ENCODE data around the gene DNAJB13.

The DNAJB13 gene

DNA sequence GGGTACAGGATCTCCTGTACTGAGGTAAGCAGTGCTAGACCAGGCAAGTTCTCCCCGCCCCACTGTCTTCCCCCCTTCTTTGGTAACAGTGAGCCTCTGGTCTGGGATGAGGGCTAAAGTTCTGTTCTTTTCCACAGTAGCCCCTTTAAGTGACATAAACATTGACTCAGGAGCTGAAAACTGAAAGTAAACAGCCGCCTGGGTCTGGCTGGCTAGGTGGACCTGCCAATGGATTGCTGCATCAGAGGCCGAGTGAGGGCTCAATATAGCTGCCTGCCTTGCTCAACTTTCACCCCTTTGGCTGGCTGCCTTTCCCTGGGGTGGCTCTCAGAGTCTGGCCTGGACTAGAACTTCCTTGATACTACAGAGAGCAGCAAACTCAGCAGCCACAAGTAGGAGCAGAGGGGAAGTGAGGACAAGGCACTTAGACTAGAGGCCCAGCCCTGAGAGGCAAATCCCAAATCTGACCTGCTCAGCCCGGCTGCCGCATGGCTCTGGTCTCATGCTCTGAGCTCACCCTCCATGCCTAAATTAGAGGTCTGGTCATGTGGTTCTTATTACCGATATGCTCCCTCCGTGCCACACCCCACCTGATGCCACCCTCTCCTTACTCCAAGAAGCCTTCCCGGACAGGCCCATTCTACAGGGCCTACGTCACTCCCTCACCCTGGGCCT lies 67.6 kb downstream of the DNAJB13 start:
- DNase-seq = no peak

DNA sequence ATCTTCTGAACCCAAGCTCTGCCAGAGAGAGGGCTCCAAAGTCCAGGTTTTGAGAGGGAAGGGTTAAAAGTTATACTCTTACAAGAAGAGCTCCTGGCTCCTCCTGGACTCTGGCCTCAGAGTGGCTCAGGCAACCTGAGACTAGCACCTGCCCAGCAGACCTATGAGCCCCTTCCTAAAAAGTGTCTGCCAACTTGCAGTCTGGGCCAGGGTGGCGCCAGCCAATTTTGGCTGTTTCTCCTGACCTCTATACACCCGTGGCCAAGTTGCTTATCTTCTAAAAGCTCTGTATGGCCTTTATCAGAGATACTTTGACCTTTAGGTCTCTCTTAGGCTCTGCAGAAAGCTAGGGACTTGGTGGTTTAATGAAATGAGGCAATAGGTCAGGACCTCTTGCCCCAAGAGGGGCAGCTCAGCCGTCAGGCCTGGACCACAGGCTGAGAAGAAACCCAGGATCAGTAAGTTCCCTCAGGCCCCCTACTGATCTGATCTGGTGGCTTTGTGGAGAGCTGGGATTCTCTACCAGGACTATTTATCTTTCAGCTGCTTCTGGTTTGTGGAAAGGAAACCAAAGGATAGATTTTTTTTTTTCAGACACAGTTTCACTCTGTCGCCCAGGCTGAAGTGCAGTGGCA lies 68.4 kb downstream of the DNAJB13 start:
- no peak for DNase-seq

DNA sequence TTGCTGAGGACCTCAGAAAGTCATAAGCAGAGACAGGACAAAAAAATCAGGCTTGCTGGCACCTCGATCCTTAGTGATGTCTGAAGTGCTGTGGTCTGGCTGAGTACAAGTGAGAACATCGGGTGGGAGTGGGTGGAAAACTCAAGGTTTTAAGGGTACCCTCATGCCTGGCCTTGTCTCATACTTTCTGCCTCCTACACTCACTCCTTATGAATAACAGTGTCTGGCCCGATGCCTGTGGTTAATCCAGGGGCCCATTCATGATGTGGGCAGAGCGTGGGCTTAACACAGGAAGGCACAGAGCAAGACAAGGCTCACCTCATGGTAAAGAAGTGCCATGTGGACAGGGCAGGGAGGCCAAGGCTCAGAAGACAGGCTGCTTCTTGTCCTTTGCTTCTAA lies 69.0 kb downstream of the DNAJB13 start:
- DNase-seq = peak; percentile 85

Measured in stimulated activated CD4-positive, alpha-beta T cell treated with anti-CD3 and anti-CD28 coated beads, Interleukin-1b, Interleukin-23, amount 100 ng/mL, for 48 hours (primary cell).